WTC11 (cell line): Measurements from ENCODE around the gene SMC1B.

ENCODE experiments used
- CREB1 ChIP-seq: sonication (generic); formaldehyde crosslinking; IDR thresholded peaks from 2 replicates; pipeline ENCODE4 v1.8.0; 2023; ENCODE audit warnings: mild to moderate bottlenecking, missing genetic modification reagents
- ESRRA ChIP-seq: sonication (generic); formaldehyde crosslinking; IDR thresholded peaks from 2 replicates; pipeline ENCODE4 v1.8.1; 2022; ENCODE audit warnings: mild to moderate bottlenecking, missing genetic modification reagents, borderline replicate concordance
- ETV6 ChIP-seq: sonication (generic); formaldehyde crosslinking; IDR thresholded peaks from 2 replicates; pipeline ENCODE4 v1.8.1; 2022; ENCODE audit warnings: mild to moderate bottlenecking, missing genetic modification reagents
- FOXP1 ChIP-seq: sonication (generic); formaldehyde crosslinking; IDR thresholded peaks from 2 replicates; pipeline ENCODE4 v1.8.0; 2022; ENCODE audit warnings: missing genetic modification reagents, mild to moderate bottlenecking, moderate library complexity, borderline replicate concordance
- GABPB1 ChIP-seq: sonication (generic); formaldehyde crosslinking; IDR thresholded peaks from 2 replicates; pipeline ENCODE4 v1.8.1; 2023; ENCODE audit warnings: mild to moderate bottlenecking, missing genetic modification reagents
- NFYB ChIP-seq: sonication (generic); formaldehyde crosslinking; conservative IDR thresholded peaks from 2 replicates; pipeline ENCODE4 v1.8.0; 2022; ENCODE audit warnings: low read depth, missing genetic modification reagents
- TP53 ChIP-seq: sonication (generic); formaldehyde crosslinking; IDR thresholded peaks from 2 replicates; pipeline ENCODE4 v1.8.1; 2023; ENCODE audit warnings: mild to moderate bottlenecking, missing genetic modification reagents
- ZNF138 ChIP-seq: sonication (generic); formaldehyde crosslinking; conservative IDR thresholded peaks from 2 replicates; pipeline ENCODE4 v1.8.1; 2022; ENCODE audit warnings: mild to moderate bottlenecking, moderate library complexity, missing genetic modification reagents
- TF ChIP-seq, protein P1 (sequence below): fragments of 200-600 bp; IDR thresholded peaks from 2 replicates; pipeline ENCODE4 v1.8.0; 2022; ENCODE audit warnings: antibody characterized with exemption
- TF ChIP-seq, protein P2 (sequence below): sonication (generic); formaldehyde crosslinking; IDR thresholded peaks from 2 replicates; pipeline ENCODE4 v1.8.1; 2023; ENCODE audit warnings: mild to moderate bottlenecking, missing genetic modification reagents, moderate library complexity
- TF ChIP-seq, protein P3 (sequence below): fragments of 250-450 bp; sonication (Bioruptor Pico); IDR thresholded peaks from 2 replicates; pipeline ENCODE4 v2.1.2; 2022; ENCODE audit warnings: mild to moderate bottlenecking, moderate library complexity

DNA sequence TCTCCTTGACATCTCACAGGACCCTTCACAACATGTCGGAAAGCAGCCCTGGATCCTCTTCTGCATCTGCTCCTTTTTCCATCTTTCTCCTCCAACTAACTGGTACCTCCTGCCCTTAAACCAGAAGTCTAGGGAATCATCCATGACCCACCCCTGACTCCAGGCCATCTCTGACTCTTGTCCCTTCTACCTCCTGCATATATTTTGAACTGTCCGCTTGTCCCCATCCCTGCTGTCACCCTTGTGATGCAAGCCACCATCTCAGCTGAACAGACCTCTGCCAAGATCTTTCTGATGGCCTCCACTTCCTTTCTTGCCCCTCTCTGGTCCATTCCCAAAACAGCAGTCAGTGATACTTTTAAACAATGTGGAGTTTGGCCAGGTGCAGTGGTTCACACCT, 7.1 kb upstream of the SMC1B start:
- TF ChIP-seq, protein P1, sequence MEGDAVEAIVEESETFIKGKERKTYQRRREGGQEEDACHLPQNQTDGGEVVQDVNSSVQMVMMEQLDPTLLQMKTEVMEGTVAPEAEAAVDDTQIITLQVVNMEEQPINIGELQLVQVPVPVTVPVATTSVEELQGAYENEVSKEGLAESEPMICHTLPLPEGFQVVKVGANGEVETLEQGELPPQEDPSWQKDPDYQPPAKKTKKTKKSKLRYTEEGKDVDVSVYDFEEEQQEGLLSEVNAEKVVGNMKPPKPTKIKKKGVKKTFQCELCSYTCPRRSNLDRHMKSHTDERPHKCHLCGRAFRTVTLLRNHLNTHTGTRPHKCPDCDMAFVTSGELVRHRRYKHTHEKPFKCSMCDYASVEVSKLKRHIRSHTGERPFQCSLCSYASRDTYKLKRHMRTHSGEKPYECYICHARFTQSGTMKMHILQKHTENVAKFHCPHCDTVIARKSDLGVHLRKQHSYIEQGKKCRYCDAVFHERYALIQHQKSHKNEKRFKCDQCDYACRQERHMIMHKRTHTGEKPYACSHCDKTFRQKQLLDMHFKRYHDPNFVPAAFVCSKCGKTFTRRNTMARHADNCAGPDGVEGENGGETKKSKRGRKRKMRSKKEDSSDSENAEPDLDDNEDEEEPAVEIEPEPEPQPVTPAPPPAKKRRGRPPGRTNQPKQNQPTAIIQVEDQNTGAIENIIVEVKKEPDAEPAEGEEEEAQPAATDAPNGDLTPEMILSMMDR: no peak
- TF ChIP-seq ZNF138 (CRISPR knock-in tag) (no peak), CREB1 (CRISPR knock-in tag) (no peak), FOXP1 (CRISPR knock-in tag) (no peak), NFYB (CRISPR knock-in tag) (no peak), TP53 (CRISPR knock-in tag) (no peak), GABPB1 (no peak), ETV6 (CRISPR knock-in tag) (no peak), ESRRA (CRISPR knock-in tag) (no peak)
- TF ChIP-seq, protein P2, sequence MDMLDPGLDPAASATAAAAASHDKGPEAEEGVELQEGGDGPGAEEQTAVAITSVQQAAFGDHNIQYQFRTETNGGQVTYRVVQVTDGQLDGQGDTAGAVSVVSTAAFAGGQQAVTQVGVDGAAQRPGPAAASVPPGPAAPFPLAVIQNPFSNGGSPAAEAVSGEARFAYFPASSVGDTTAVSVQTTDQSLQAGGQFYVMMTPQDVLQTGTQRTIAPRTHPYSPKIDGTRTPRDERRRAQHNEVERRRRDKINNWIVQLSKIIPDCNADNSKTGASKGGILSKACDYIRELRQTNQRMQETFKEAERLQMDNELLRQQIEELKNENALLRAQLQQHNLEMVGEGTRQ: no peak
- TF ChIP-seq, protein P3, sequence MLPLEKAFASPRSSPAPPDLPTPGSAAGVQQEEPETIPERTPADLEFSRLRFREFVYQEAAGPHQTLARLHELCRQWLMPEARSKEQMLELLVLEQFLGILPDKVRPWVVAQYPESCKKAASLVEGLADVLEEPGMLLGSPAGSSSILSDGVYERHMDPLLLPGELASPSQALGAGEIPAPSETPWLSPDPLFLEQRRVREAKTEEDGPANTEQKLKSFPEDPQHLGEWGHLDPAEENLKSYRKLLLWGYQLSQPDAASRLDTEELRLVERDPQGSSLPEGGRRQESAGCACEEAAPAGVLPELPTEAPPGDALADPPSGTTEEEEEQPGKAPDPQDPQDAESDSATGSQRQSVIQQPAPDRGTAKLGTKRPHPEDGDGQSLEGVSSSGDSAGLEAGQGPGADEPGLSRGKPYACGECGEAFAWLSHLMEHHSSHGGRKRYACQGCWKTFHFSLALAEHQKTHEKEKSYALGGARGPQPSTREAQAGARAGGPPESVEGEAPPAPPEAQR (CRISPR knock-in tag): no peak
